Smooth muscle cell (in vitro differentiated cells): ENCODE measurements around the gene C11orf21. TPM values are rescaled to one million over a fixed set of nuclear protein-coding genes. Genes with fewer than 3 reads are reported as not detected.

ENCODE experiments used
- DNase-seq: peaks from one replicate; lab custom pipeline; 2025; ENCODE audit not compliant: unreplicated experiment; lab: John Stamatoyannopoulos, UW
- H2AFZ ChIP-seq: fragments of 200-600 bp; sonication (generic); 2 replicates; pipeline ENCODE4 v1.6.0; 2016; ENCODE audit warnings: antibody characterized with exemption, low read depth, mild to moderate bottlenecking
- H3F3A ChIP-seq: fragments of 200-600 bp; sonication (generic); 2 replicates; pipeline ENCODE4 v1.6.0; 2017; ENCODE audit warnings: antibody characterized with exemption, low read depth
- H3K27ac ChIP-seq: fragments of 200-600 bp; sonication (generic); 2 replicates; pipeline ENCODE4 v1.5.1; 2016; ENCODE audit warnings: low read depth, mild to moderate bottlenecking
- H3K27me3 ChIP-seq: fragments of 200-600 bp; sonication (generic); 2 replicates; pipeline ENCODE4 v1.6.1; 2016; ENCODE audit warnings: low read depth, mild to moderate bottlenecking
- H3K36me3 ChIP-seq: fragments of 200-600 bp; sonication (generic); 2 replicates; pipeline ENCODE4 v1.5.1; 2016; ENCODE audit warnings: low read depth
- H3K4me1 ChIP-seq: fragments of 200-600 bp; sonication (generic); 2 replicates; pipeline ENCODE4 v1.5.1; 2016; ENCODE audit warnings: low read depth
- H3K4me2 ChIP-seq: fragments of 200-600 bp; sonication (generic); 2 replicates; pipeline ENCODE4 v1.6.0; 2016; ENCODE audit warnings: mild to moderate bottlenecking
- H3K4me3 ChIP-seq: fragments of 200-600 bp; sonication (generic); 2 replicates; pipeline ENCODE4 v1.5.1; 2016; ENCODE audit warnings: mild to moderate bottlenecking
- H3K79me2 ChIP-seq: fragments of 200-600 bp; sonication (generic); 2 replicates; pipeline ENCODE4 v1.6.0; 2016; ENCODE audit warnings: low read depth, mild to moderate bottlenecking
- H3K9ac ChIP-seq: fragments of 200-600 bp; sonication (generic); 2 replicates; pipeline ENCODE4 v1.6.0; 2016; ENCODE audit warnings: low read depth
- H3K9me3 ChIP-seq: fragments of 200-600 bp; sonication (generic); replicated peaks from 2 replicates; pipeline ENCODE4 v1.5.1; 2016; ENCODE audit warnings: low read depth
- H4K20me1 ChIP-seq: fragments of 200-600 bp; sonication (generic); 2 replicates; pipeline ENCODE4 v1.6.0; 2016; ENCODE audit warnings: low read depth
- CTCF ChIP-seq: fragments of 200-600 bp; sonication (generic); IDR thresholded peaks from 2 replicates; pipeline ENCODE4 v1.5.1; 2017; ENCODE audit warnings: borderline replicate concordance, mild to moderate bottlenecking, antibody characterized with exemption; ENCODE audit not compliant: insufficient read depth, poor library complexity, severe bottlenecking
- WGBS: methylation state at CpG from one replicate; pipeline ENCODE4 v1.1.7; 2016; ENCODE audit warnings: low lambda C conversion rate; 5-methylcytosine and 5-hydroxymethylcytosine counted together
- polyA plus RNA-seq: library from polyadenylated mRNA; unstranded; fragments of >200 nt; fragmentation: Nextera tagmentation; extraction: Ambion mirVana; gene quantifications from 2 replicates; pipeline ENCODE4 v1.2.1, GENCODE V29; 2016
- total RNA-seq: library from RNA; depleted of rRNA; stranded (reverse); fragments of >200 nt; gene quantifications from 2 replicates; pipeline ENCODE4 v1.2.3, GENCODE V29; 2014

The C11orf21 gene
- total and polyA plus RNA-seq, 2 experiments from 2014 or later: not detected

DNA sequence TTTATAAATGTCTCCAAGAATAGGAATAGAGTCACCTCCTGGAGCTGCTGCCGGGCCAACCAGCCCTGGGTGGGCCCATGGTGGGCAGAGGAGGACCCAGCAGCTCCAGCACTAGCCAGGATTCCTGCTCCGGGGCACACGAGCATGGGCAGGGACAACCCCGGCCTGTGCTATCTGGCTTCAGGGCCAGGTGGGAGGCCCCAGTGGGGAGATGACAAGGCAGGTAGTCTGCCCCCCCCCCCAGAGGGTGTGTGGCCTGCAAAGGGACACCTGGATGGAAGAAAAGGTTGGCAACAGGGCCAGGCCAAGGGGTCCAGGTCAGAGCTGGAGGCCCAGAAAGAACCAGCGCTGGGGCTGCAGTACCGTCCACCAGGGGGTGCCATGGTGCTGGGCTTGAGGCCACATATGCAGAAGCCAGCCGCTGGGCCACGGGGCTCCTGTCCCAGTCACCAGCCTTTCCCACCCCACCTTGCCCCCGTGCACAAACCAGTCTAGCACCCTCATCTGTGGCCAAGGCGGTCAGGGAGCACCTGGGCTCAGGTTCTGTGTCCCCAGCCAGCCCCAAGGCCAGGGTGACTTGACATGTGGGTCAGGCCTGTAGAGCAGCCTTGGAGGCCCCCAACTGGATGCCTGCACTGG, 3.5 kb upstream of the C11orf21 start:
- Histone ChIP-seq H4K20me1 (no peaks in the 10 kb centered on the region), H3K27ac (no peak overlapping the region), H3K27me3 (no peaks in the 10 kb centered on the region), H3K9me3 (no peaks in the 10 kb centered on the region), H3F3A (no peaks in the 10 kb centered on the region), H2AFZ (no peak overlapping the region), H3K79me2 (no peaks in the 10 kb centered on the region), H3K4me2 (no peak overlapping the region), H3K4me3 (no peak overlapping the region), H3K4me1 (peaks cover 7% of the 10 kb centered on the region), H3K9ac (no peak overlapping the region), H3K36me3 (no peaks in the 10 kb centered on the region)
- peak; percentile 56 for DNase-seq
- peak; percentile 75 for TF ChIP-seq CTCF
- WGBS: 41% methylated on average over 10 of the region's 10 CpGs

GRCh38 chr11:2304506-2305139, 2.9 kb upstream of the C11orf21 start:
- Histone ChIP-seq H3K27ac (no peak overlapping the region), H3K79me2 (no peaks in the 10 kb centered on the region), H3K4me3 (no peak overlapping the region), H3K36me3 (no peaks in the 10 kb centered on the region), H3K27me3 (no peaks in the 10 kb centered on the region), H3F3A (no peaks in the 10 kb centered on the region), H2AFZ (no peak overlapping the region), H3K9ac (no peak overlapping the region), H3K4me1 (peaks cover 7% of the 10 kb centered on the region), H3K9me3 (no peaks in the 10 kb centered on the region), H4K20me1 (no peaks in the 10 kb centered on the region), H3K4me2 (no peak overlapping the region)
- 81% methylated on average over 11 of the region's 14 CpGs for WGBS
- no peak for TF ChIP-seq CTCF
- DNase-seq: no peak

DNA sequence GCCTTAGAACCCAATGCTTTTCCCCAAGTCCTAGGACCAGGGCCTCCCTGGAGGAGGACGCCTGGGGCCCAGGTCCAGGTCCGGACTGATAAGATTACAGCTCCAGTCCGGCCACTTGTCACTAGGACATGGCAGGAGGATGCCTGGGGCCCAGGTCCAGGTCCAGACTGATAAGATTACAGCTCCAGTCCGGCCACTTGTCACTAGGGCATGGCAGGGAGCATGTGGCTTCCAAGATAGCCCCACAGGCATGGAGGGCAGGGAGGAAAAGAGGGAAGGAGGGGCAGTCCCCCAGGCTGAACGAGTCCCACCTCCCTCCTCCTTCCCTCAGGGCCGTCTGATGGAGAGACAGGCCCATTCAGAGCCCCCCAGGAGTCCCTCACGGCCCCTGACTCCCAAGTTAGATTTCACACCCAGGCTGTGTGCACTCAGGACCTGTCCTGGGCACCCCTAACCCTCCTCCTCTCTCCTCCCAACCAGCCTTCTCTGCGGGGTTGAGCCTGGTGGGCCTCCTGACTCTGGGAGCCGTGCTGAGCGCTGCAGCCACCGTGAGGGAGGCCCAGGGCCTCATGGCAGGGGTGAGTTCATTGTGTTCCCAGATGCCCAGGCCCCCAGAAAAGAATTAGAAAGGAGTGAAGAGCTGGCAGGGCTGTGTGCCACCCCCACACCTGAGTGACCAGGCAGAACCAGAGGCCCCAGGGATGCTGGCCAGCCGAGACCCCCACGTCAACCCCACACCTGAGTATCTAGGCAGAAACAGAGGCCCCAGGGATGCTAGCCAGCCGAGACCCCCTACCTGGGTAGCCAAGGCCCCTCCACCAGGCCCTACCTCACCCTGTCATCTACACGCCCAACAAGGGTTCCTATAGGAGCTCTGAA, 2.1 kb upstream of the C11orf21 start:
- Histone ChIP-seq H3K9me3 (no peaks in the 10 kb centered on the region), H3K27me3 (no peaks in the 10 kb centered on the region), H3K4me2 (no peak overlapping the region), H4K20me1 (no peaks in the 10 kb centered on the region), H3K36me3 (no peaks in the 10 kb centered on the region), H3K9ac (no peak overlapping the region), H3F3A (no peaks in the 10 kb centered on the region), H3K4me1 (peaks cover 7% of the 10 kb centered on the region), H2AFZ (no peak overlapping the region), H3K4me3 (no peak overlapping the region), H3K79me2 (no peaks in the 10 kb centered on the region), H3K27ac (no peak overlapping the region)
- 69% methylated on average over 15 of the region's 15 CpGs for WGBS
- TF ChIP-seq CTCF: no peak
- no peak for DNase-seq
